K562 (cell line): ENCODE data around the gene CPOX. TPM values are rescaled to one million over a fixed set of nuclear protein-coding genes. Genes with fewer than 3 reads are reported as not detected.

Experiments
- CBFA2T2 ChIP-seq: fragments of 450-650 bp; conservative IDR thresholded peaks from 2 replicates; pipeline ENCODE4 v1.6.1; 2017; ENCODE audit warnings: mild to moderate bottlenecking
- CBX3 ChIP-seq, 2 experiments: IDR thresholded peaks; 1 replicate in 1 of 2; 2 replicates in 1 of 2; pipeline ENCODE4 v1.6.1; 2012; ENCODE audit warnings: inconsistent platforms in 2 of 2, low read length in 2 of 2, borderline replicate concordance in 1 of 2, control low read depth in 1 of 2
- CREB1 ChIP-seq, 2 experiments: sonication (generic) in 1 of 2; formaldehyde crosslinking in 1 of 2; IDR thresholded peaks; 2 replicates each; pipeline versions ENCODE4 v1.6.1 to v1.8.0; 2012 to 2022; ENCODE audit warnings: inconsistent platforms in 1 of 2, mild to moderate bottlenecking in 1 of 2, missing genetic modification reagents in 1 of 2, moderate library complexity in 1 of 2
- DPF2 ChIP-seq: fragments of 450-650 bp; IDR thresholded peaks from 2 replicates; pipeline ENCODE4 v1.6.1; 2016
- EP300 ChIP-seq: IDR thresholded peaks from 2 replicates; pipeline ENCODE4 v1.6.1; 2012; ENCODE audit warnings: low read length, improper control_type of control experiment
- ETV6 ChIP-seq, 3 experiments: fragments of 150-350 bp in 1 of 3; sonication (generic) in 1 of 3; formaldehyde crosslinking in 1 of 3; IDR thresholded peaks; 2 replicates each; pipeline versions ENCODE4 v1.6.1 to v1.8.0; 2014 to 2022; ENCODE audit warnings: borderline replicate concordance in 2 of 3, low read depth in 2 of 3, antibody characterized with exemption in 1 of 3, low read length in 1 of 3, mild to moderate bottlenecking in 1 of 3, missing genetic modification reagents in 1 of 3
- KLF16 ChIP-seq: IDR thresholded peaks from 2 replicates; pipeline ENCODE4 v1.6.1; 2016; ENCODE audit warnings: antibody characterized with exemption
- MGA ChIP-seq: fragments of 450-650 bp; IDR thresholded peaks from 2 replicates; pipeline ENCODE4 v1.6.1; 2016; ENCODE audit warnings: mild to moderate bottlenecking, moderate library complexity
- MYC ChIP-seq, 2 experiments: fragments of 250-450 bp in 1 of 2; sonication (Bioruptor Pico) in 1 of 2; IDR thresholded peaks; 2 replicates each; pipeline versions ENCODE4 v1.5.1 to v1.6.1; 2012 to 2021; ENCODE audit warnings: low read depth in 2 of 2, borderline replicate concordance in 1 of 2, improper control_type of control experiment in 1 of 2, low read length in 1 of 2, mild to moderate bottlenecking in 1 of 2, moderate library complexity in 1 of 2
- NCOA2 ChIP-seq, 2 experiments: fragments of 450-650 bp; IDR thresholded peaks; 2 replicates each; pipeline ENCODE4 v1.6.1; 2018; ENCODE audit warnings: mild to moderate bottlenecking in 2 of 2, moderate library complexity in 1 of 2; ENCODE audit not compliant: partially characterized antibody in 2 of 2
- NFXL1 ChIP-seq: fragments of 450-650 bp; formaldehyde crosslinking; IDR thresholded peaks from 2 replicates; pipeline ENCODE4 v1.4.0; 2021; ENCODE audit warnings: mild to moderate bottlenecking
- PCBP2 ChIP-seq: fragments of 200-400 bp; formaldehyde crosslinking; IDR thresholded peaks from 2 replicates; pipeline ENCODE4 v1.6.1; 2018; ENCODE audit warnings: low read length, low read depth, mild to moderate bottlenecking, moderate library complexity; ENCODE audit not compliant: poor library complexity, severe bottlenecking
- POLR2AphosphoS2 ChIP-seq: IDR thresholded peaks from 2 replicates; pipeline ENCODE4 v1.6.1; 2012; ENCODE audit warnings: low read length, improper control_type of control experiment
- ZNF41 ChIP-seq: fragments of 250-450 bp; sonication (Bioruptor Pico); conservative IDR thresholded peaks from 2 replicates; pipeline ENCODE4 v1.4.0; 2020; ENCODE audit warnings: mild to moderate bottlenecking
- polyA plus RNA-seq, 8 experiments: library from polyadenylated mRNA; depleted of rRNA in 4 of 8; stranded (reverse) in 5 of 8; unstranded in 3 of 8; fragments of >200 nt; fragmentation: Nextera tagmentation in 2 of 8; fragmentation: Illumina TruSeq in 1 of 8; extraction: Ambion mirVana in 2 of 8; extraction: Trizol in 1 of 8; gene quantifications; 2 replicates each; pipeline versions ENCODE4 v1.2.1 to v1.2.3, GENCODE V29; 2011 to 2014; ENCODE audit warnings: inconsistent platforms in 1 of 8, missing spikeins in 1 of 8
- total RNA-seq, 7 experiments: library from RNA; depleted of rRNA in 6 of 7; stranded (reverse); fragments of >200 nt in 6 of 7; fragmentation: Illumina TruSeq in 2 of 7; extraction: Trizol in 2 of 7; gene quantifications; 2 replicates each; pipeline versions ENCODE4 v1.2.1 to v1.2.3, GENCODE V29; 2011 to 2021; ENCODE audit warnings: low replicate concordance in 1 of 7
- TF ChIP-seq, protein P1 (sequence below): sonication (generic); formaldehyde crosslinking; IDR thresholded peaks from 2 replicates; pipeline ENCODE4 v1.8.0; 2023; ENCODE audit warnings: mild to moderate bottlenecking, missing genetic modification reagents

CPOX gene
- total and polyA plus RNA-seq, 9 of the 15 experiments (the other 6 are each of a cell fraction or from before 2014, with no cell fraction given) = 14.6 to 82.1 (median 24.8) TPM

DNA sequence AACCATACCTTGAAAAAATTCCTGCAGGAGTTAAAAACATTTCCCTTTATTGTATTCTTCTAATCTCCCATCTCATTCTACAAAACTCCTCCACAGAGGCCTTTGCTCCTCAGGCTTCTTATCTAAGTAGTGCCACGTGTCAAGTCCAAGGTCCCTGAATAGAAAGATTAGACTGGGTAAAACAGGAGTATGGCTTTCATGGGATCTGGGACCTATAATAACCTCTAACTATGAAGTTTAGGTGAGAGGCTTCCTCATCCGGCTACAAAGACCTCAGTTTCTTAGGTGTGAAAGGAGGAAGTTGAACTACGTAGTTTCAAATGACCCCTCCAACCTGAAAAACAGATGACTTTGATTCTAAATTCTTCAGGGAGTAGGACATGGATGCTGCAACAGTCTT lies 41.7 kb downstream of the CPOX start (continued):
- TF ChIP-seq MGA = peak; percentile 76
- TF ChIP-seq, protein P1, sequence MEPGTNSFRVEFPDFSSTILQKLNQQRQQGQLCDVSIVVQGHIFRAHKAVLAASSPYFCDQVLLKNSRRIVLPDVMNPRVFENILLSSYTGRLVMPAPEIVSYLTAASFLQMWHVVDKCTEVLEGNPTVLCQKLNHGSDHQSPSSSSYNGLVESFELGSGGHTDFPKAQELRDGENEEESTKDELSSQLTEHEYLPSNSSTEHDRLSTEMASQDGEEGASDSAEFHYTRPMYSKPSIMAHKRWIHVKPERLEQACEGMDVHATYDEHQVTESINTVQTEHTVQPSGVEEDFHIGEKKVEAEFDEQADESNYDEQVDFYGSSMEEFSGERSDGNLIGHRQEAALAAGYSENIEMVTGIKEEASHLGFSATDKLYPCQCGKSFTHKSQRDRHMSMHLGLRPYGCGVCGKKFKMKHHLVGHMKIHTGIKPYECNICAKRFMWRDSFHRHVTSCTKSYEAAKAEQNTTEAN (CRISPR knock-in tag) = no peak
- no peak for TF ChIP-seq NFXL1
- peak; percentile 26; the same call in 1 of the 2 replicates for TF ChIP-seq CREB1 (IDR thresholded peaks at IDR 0.05)
- TF ChIP-seq CREB1 (CRISPR knock-in tag; IDR thresholded peaks at IDR 0.05) = no peak
- peak; percentile 64 for TF ChIP-seq MYC (IDR thresholded peaks at IDR 0.05; ENCODE audit: low read depth, low read length)
- TF ChIP-seq MYC (CRISPR knock-in tag; IDR thresholded peaks at IDR 0.05; ENCODE audit: borderline replicate concordance, low read depth) = no peak
- TF ChIP-seq EP300 = peak; percentile 76
- TF ChIP-seq ETV6 (IDR thresholded peaks at IDR 0.05; ENCODE audit: borderline replicate concordance in 1 of 2, low read depth in 2 of 2, low read length in 1 of 2) = peak in 1 of 2 experiments; percentile 30; a peak in 1 of 4 replicates
- no peak for TF ChIP-seq ETV6 (CRISPR knock-in tag; IDR thresholded peaks at IDR 0.05; ENCODE audit: borderline replicate concordance)
- no peak for TF ChIP-seq POLR2AphosphoS2
- TF ChIP-seq CBX3 (IDR thresholded peaks at IDR 0.05; ENCODE audit: borderline replicate concordance in 1 of 2, low read length in 2 of 2) = 0 out of 3 replicates have a peak, but pooled peaks of 1 of the 2 experiments have one; percentile 14
- peak; percentile 44; the same call in 1 of the 2 replicates for TF ChIP-seq KLF16
- TF ChIP-seq ZNF41 (CRISPR knock-in tag) = no peak
- TF ChIP-seq PCBP2 = no peak
- peak; percentile 77 for TF ChIP-seq CBFA2T2
- peak; percentile 69 for TF ChIP-seq DPF2
- no peak for TF ChIP-seq NCOA2 (IDR thresholded peaks at IDR 0.05; ENCODE audit: partially characterized antibody in 2 of 2)
